GM19023 (cell line): ENCODE results near the gene TTPAL.

Source experiments
- ATAC-seq: cut with Tn5 transposase; IDR thresholded peaks from one replicate; pipeline ENCODE4 v1.9.1; 2021; ENCODE audit warnings: mild to moderate bottlenecking, moderate library complexity; ENCODE audit not compliant: unreplicated experiment

TTPAL gene

GRCh38 chr20:44475694-44476560 is at the start of gene TTPAL:
TSS of gene TTPAL (plus strand) at chr20:44475874. CDS start at chr20:44480000, 4,126 bp downstream.
- ATAC-seq = peak; percentile 92

DNA sequence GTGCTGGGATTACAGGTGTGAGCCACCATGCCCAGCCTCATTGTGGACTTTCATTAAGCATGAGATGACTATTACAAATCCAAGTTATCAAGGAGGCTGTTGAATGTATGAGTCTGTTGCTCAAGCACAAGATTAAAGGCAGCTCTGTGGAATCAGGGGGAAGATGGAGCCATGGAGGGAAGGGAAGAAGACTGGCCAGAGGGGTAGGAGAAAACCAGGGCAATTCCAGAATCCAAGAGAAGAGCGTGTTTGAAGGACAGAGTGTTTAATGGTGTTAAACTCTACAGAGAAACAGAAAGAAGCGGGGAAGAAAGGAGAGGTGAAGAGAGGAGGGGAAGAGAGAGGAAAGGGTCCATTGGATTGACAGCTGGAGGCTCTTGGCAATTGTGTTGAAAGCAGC is 49.8 kb upstream of the TTPAL start:
- ATAC-seq = no peak

- ATAC-seq = no peak
Measured at GRCh38 chr20:44426879-44427790, 48.5 kb upstream of the TTPAL start.

DNA sequence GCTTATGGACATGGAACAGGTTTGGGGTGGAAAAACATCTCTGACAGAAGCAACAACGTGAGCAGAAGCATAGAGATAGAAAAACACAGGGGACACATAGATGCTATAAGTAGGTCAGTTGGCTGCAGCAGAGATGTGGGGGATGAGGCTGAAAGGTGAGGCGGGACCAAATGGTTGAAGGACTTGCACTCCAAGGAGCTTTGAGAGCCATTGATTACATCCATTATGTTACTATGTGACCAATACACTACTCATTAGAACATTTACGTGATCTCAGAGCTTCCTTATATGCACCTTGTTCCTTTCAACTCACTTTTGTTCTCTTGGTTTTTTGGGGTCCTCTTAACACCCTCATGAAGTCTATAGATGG is 47.9 kb upstream of the TTPAL start:
- ATAC-seq = no peak

DNA sequence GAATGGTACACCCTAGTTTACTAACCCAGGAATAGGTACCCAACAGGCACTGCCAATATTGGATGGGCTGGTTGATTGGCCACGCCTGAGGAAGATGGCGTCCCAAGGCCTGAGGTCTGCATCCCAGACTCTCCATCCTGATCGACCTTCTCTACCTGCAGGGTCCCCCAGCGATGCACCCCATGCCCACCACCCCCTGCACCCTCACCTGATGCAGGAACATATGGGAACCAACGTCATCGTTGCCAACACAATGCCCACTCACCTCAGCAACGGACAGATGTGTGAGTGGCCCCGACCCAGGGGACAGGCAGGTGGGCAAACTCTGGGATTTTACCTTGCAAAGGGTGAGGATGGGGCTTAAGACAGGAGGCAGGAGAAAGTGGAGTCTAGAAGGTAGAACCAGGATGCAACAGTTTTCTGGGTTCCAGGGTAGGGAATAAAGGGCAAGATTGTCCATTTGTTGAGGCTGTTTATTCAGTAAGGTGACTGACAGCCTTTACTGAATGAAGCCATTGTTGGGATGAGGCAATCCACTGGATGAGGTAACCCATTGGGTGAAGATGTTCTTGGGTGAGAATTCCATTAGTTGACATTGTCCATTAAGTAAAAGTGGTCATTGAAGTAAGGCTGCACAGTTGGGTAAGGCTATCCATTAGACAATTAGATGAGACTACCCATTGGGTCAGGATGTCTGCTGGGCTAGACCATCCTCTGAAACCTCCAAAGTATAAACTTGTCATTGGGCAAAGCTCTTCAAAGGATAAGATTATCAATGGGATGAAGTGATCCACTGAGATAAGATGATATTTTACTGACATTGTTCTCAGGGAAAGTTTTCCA is 47.3 kb upstream of the TTPAL start:
- no peak for ATAC-seq

GRCh38 chr20:44429017-44429339 is 46.7 kb upstream of the TTPAL start:
- ATAC-seq = no peak

DNA sequence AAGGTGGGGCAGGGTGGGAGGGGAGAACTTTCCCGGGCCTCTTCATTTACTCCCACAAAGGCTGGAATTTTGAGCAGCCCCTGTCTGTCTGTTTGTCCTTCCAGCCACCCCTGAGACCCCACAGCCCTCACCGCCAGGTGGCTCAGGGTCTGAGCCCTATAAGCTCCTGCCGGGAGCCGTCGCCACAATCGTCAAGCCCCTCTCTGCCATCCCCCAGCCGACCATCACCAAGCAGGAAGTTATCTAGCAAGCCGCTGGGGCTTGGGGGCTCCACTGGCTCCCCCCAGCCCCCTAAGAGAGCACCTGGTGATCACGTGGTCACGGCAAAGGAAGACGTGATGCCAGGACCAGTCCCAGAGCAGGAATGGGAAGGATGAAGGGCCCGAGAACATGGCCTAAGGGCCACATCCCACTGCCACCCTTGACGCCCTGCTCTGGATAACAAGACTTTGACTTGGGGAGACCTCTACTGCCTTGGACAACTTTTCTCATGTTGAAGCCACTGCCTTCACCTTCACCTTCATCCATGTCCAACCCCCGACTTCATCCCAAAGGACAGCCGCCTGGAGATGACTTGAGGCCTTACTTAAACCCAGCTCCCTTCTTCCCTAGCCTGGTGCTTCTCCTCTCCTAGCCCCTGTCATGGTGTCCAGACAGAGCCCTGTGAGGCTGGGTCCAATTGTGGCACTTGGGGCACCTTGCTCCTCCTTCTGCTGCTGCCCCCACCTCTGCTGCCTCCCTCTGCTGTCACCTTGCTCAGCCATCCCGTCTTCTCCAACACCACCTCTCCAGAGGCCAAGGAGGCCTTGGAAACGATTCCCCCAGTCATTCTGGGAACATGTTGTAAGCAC is 46.0 kb upstream of the TTPAL start:
- no peak for ATAC-seq

GRCh38 chr20:44430270-44431065 is 45.2 kb upstream of the TTPAL start:
- ATAC-seq = no peak

DNA sequence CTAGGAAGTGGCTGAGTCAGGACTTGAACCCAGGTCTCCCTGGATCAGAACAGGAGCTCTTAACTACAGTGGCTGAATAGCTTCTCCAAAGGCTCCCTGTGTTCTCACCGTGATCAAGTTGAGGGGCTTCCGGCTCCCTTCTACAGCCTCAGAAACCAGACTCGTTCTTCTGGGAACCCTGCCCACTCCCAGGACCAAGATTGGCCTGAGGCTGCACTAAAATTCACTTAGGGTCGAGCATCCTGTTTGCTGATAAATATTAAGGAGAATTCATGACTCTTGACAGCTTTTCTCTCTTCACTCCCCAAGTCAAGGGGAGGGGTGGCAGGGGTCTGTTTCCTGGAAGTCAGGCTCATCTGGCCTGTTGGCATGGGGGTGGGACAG is 44.6 kb upstream of the TTPAL start:
- ATAC-seq = no peak

DNA sequence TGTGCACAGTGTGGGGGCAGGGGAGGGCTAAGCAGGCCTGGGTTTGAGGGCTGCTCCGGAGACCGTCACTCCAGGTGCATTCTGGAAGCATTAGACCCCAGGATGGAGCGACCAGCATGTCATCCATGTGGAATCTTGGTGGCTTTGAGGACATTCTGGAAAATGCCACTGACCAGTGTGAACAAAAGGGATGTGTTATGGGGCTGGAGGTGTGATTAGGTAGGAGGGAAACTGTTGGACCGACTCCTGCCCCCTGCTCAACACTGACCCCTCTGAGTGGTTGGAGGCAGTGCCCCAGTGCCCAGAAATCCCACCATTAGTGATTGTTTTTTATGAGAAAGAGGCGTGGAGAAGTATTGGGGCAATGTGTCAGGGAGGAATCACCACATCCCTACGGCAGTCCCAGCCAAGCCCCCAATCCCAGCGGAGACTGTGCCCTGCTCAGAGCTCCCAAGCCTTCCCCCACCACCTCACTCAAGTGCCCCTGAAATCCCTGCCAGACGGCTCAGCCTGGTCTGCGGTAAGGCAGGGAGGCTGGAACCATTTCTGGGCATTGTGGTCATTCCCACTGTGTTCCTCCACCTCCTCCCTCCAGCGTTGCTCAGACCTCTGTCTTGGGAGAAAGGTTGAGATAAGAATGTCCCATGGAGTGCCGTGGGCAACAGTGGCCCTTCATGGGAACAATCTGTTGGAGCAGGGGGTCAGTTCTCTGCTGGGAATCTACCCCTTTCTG is 44.0 kb upstream of the TTPAL start:
- no peak for ATAC-seq

DNA sequence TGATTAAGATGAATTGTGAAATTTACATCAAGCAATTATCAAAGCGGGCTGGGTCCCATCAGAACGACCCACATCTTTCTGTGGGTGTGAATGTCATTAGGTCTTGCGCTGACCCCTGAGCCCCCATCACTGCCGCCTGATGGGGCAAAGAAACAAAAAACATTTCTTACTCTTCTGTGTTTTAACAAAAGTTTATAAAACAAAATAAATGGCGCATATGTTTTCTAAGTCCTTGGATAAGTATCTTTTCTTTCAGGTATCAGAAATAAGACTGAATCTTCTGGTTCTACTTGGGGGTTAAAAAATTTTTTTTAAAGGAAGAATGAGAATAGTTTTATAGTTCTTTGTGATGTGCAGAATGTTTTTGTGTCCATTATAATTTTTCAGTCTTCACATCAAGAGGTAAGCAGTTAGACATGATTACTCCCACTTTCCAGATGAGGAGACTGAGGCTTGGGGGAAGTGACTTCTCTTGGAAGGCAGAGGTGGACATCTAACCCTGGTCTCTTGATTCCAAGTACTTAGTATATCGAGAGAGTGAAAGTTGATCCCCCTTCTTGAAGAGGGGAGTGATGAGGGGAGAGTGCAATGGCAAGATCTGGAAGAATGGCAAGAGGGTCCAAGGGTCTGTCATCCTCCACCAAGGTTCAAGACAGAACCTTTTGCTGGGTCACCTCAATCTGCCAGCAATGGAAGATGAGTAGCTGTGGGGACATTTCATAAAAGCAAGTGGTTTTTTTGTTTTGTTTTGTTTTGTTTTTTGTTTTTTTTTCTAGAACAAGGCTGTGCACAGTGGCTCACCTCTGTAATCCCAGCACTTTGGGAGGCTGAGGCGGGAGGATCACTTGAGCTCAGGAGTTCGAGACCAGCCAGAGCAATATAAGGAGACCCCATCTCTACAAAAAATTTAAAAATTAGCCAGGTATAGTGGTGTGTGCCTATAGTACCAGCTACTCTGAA is 42.8 kb upstream of the TTPAL start:
- no peak for ATAC-seq

- no peak for ATAC-seq
Measured at GRCh38 chr20:44433751-44434538, 41.7 kb upstream of the TTPAL start.

- ATAC-seq = no peak
Measured at GRCh38 chr20:44435630-44436335, 39.9 kb upstream of the TTPAL start.

- no peak for ATAC-seq
Measured at GRCh38 chr20:44436393-44436792, 39.3 kb upstream of the TTPAL start.

DNA sequence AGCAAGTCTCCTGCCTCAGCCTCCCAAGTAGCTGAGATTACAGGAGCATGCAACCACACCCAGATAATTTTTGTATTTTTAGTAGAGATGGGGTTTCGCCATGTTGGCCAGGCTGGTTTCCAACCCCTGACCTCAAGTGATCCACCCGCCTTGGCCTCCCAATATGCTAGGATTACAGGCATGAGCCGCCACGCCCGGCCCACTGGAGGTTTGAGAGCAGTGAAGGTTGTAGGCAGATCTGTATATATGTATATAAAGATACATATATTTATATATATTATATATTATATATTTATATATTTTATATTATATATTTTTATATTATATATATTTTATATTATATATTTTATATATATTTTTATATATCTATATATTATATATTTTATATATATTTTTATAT is 38.2 kb upstream of the TTPAL start:
- no peak for ATAC-seq

GRCh38 chr20:44438782-44439181 is 36.9 kb upstream of the TTPAL start:
- no peak for ATAC-seq
